HL-60/S4 treated with retinoic acid at 250 ng/mL for 4 days and 3 days (cell line): ENCODE results near the gene AQP7.
"Not testable (repeated sequence)": the region's sequence is repeated elsewhere in the genome, so short reads cannot be mapped to it uniquely, and the experiment has no call there.

Experiments used
- in situ Hi-C: fragments of 300-500 bp; cut with MboI; formaldehyde crosslinking; loops from 2 replicates; pipeline ENCODE4 v1.7.0; 2022; ENCODE audit warnings: low sequenced_read_pairs

Gene AQP7

DNA sequence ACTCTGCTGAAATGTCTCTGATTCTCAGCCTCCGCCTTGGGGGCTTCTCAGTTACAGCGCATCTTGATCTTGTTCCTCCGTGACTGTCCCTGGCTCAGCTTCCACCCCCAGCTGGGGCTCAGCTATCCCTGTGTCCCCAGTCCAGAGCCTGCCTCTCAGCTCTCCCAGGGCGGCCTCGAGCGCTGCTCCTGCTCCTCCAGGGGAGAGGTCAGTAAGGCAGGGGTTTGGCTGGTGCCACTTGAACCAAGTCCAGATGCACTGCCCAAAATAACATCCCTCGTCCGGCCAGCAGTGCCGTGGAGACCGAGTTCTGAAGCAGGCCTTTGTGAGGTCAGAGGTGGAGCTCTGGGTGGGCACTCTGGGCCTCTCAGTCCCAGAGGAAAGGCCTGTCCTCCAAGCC, at the start of gene AQP7:
AQP7 (minus strand) TSS at position 198 of the 400 bp plus-strand sequence. CDS start 1,306 bp downstream, outside the sequence.
- in situ Hi-C loops: not testable (repeated sequence)

DNA sequence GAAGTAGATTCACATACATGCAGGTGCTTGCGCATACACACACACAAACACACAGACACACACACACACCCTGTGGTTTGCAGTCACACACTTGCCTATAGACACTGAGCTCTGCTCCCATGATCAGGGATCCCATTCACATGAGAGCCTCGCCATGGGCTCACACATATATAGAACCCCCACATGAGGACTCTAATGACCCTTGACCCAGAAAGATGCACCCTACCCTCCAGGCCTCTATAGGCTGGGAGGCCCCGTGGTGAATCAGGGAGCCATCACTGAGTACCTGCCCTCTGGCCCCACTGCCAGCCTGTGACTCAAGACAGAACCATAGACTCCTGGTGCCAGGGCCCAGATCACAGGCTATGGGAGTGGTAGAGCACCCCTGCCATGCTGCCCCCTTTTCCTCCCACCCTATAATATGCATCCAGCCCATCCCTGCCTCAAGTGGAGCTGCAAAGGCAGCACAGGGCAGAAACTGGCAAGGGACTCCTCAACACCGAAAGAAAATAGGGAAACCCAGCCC, 48.3 kb upstream of the AQP7 start:
- in situ Hi-C loops: no loop called here

DNA sequence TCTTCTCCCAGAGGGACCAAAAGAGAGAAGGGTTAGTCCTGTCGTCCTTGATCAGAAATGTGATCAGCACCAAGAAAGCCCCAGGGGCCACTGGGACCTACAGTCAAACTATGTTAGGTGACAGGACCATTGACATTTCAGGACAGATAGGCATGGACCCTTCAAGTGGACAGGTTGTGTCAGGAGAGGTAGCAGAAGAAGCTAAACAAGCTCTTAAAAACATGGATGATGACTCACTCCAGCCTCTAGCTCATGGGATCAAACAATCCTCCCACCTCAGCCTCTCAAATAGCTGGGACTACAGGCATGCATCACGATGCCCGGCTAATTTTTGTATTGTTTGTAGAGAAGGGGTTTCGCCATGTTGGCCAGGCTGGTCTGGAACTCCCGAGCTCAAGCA, 47.3 kb upstream of the AQP7 start:
- in situ Hi-C loops: no loop called here

DNA sequence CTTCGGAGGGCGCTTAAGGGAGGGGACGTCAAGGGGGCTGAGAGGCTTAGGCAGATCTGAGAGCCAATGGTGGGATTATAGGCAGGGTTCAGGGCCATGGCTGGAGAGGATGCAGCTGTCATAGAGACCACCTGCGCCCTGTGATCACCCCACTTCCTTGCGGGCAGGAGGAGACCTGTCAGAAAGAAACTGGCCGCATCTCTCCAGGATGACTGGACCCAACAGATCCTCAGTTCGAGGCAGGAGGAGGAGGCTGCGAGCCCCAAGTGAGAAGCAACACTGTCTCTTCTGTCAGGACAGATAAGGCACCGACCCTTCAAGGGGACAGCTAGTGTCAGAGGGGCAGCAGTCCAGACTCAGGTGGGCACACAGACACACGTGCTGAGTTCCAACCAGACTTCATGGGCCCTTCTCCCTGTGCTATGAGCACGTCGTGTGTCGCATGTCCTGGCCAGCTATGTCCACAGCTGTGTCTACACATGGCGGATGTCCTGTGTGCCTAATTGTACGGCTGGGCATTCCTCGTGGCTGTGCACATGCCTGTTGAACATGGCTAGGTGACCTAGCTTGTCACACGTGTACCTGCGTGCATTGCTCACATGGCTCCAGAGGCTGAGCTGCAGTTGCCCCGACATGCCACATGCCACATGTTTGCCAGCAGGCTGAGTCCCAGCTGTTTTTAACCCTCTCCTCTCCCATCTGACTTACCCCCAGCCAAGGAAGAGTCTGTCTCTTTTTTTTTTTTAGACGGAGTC, 45.6 kb upstream of the AQP7 start:
- in situ Hi-C loops: no loop called here

DNA sequence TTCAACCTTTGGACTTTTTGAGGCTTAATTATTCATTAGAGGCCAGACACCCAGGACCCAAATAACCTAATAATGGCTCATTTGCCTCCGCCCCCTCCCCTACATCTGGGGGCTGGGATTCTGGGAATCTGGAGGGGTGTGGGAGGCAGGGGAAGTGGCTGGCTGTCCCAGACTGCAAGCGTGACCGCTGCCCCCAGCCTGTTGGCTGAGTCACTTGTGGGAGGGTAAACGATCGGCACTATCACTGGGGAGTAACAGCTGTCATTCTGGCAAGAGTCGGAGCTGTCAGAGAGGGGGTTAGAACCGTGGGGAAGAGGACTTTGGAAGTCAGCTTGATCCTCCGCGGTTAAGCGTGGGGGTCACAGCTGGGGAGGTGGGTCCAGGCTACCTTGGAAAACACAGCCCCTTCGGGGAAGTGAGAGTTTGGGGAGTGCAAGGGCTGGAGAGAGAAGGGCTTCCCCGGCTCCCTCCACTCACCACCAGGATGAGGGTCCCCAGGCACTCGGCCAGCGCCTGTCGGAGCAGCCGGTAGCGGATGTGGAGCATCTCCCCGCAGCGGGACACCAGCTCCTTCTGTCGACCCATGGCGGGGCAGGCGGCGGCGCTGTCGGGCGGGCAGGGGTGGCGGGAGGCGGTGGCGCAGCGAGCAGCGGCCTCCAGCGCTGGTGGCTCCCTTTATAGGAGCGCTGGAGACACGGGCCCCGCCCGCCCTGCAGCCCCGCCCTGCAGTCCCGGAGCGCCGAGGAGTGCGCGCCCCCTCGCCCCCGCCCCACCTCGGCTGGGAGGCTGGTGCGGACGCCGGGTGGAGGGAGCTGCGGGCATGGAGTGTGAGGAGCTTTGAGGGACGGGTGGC, 44.8 kb upstream of the AQP7 start, which contains the start of gene AQP3:
AQP3 (minus strand) TSS at position 648 of the 853 bp plus-strand sequence; CDS start at position 585, 63 bp downstream.
- in situ Hi-C loops: no loop called here

DNA sequence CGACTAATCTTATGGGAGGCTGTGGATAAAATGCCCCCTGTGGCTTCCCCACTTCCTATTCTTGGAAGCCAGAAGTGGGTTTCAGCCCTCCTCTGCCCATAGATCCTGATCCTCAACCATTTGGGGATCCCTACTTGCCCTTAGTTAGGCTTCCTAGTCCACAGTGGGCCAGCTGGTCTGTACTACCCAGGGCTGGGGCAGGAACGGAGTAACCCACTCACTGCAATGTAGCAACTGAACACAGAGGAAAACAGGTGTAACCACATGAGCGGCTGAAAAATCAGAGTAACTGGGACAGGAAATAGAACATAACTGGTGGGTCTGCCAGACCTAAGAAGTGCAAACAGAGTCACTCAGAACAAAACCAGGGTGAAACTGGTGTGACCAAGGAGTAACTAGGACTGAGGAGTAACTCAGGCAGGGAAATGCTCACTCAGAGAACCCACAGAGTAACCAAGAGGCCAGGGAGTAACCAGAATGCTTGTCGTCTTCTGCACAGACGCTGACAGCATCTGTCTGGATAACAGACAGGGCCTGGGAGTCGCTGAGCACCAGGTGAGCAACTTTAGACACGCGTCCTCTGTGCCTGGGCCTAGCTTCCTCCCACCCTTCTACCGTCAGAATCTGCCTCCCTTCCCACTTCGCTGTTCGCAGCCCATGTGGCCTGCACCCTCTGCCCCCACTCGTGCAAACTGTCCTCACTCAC, 44.0 kb upstream of the AQP7 start:
- in situ Hi-C loops: no loop called here

DNA sequence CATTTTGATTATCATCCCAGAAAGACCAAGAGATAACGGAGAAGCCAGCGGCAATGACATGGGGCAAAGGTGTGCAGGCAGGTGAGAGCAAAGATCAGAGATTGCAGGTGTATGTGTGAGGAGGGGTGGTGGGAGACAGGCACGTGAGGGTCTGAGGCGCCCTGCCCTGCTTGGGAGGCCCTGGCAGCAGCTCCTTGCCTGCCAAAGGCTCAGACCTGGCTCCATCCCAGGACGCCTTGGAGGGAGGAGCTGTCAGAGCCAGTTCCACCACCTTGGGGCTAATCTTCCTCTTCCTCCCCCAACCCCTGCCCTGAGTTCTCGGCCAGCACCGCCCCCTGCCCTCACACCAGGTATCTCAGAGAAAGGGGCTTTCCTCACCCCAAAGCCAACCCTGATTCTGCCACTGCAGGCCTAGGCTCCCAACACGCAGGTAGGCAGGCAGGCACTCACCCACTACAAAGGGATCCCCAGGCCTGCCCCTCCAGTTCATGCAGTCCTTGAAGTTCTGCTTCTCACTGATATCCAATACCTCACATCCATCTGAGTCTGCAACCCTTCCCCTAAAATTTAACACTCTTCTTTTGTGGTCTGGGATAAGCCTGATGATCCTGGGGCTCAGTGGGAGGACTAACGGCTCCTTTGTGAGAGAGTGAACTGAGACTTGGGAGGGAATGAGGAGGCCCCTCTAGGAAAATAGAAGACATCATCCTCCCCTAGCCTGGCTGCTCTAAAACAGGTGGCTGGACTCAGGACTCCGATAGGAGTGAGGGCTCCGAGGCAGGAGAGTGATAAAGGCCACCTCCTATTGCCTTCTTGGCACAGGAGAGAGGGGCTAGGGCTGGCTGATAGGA, 43.2 kb upstream of the AQP7 start:
- in situ Hi-C loops: no loop called here

DNA sequence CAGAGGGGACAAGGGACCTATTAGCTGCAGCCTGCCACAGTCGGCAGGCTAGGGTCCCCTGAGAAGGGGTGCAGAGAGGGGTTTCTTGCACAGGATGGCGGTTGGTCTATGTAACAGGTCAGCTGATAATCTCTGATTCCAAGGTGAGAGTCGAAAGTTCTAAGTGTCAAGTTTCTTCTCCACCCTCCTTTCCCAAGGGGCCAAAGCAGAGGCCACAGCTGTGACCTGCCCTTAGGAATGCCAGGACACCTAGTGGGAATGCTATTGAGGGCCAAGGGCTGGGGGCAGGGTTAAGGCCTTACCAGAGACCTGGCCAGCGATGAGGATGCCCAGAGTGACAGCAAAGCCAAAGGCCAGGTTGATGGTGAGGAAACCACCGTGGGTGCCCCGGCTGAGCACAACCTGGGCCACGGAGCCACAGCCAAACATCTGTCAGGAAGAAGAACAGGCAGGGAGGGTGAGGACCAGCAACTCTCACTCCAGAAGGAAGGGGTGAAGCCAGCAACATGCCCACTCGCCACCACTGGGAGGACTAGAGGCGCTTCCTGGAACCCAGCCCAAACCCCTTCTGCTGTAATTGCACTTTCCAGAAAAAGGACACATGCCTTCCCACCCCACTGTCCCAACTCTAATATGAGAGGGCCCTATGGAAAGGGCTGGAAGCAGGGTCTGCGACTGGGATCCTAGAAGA, 41.2 kb upstream of the AQP7 start:
- in situ Hi-C loops: no loop called here

DNA sequence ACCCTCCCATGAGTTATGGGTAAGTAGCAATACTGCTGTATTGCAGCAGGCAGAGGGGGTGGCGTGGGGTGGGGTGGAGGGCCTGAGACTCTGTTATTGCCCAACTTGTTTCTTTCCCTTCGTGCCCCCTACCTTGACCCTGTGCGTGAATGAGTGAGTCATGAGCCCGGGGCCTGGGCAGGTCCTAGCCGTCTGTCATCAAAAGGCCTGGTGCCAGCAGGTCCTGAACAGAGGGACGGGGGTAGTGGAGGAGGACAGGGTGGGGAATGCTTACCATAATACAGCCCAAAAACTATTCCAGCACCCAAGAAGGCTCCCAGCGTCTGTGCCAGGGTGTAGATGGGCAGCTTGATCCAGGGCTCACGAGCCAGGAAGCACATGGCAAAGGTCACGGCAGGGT, 40.7 kb upstream of the AQP7 start:
- in situ Hi-C loops: no loop called here

DNA sequence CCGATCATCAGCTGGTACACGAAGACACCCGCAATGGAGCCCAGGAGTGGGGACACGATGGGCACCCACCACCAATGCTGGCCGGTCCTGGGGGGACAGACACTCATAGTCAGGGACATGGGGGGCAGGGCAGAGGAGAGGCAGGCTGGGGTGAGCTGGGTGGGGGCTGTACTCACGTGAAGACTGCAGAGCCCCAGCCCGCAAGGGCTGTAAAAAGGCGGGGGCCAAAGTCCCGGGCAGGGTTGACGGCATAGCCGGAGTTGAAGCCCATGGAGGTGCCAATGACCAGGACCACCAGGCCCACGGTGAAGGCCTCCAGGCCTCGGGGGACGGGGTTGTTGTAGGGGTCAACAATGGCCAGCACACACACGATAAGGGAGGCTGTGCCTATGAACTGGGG, 39.8 kb upstream of the AQP7 start:
- in situ Hi-C loops: no loop called here

DNA sequence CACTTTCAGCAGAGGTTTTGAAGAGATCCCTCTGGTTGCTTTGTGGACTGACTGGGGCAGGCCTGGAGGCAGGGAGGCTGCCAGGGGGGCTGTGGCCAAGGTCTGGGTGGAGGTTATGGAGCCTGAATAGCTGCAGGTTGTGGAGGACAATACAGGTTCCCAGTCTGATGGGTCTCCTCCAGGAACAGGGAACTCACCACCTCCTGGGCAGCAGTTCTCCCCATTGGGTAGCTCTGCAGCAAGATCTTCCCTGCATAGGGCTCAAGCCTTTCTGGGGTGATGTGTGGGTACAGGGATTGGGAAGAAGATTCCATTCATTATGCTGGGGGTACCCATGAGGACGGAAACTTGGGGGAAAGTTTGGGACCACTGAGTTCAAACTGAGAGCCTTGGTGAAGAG, 38.2 kb upstream of the AQP7 start:
- in situ Hi-C loops: no loop called here

DNA sequence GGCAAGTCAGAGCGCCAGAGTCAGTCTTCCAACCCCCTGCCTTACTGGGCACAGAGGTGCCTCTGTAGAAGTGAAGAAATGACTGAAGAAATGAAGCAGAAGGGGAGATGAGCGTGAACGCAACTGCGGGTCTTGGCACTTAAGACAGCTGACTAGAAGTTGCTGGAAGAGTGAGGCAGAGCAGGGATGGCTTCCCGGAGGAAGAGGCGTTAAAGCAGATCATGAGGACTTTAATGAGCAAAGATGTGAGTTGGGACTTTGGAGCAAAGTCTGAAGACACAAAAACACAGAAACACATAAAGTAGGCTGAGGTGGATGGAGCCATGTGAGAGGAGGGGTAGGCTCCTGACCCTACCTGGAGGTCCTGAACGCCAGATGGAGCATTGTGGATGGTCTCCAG, 37.8 kb upstream of the AQP7 start:
- in situ Hi-C loops: no loop called here

DNA sequence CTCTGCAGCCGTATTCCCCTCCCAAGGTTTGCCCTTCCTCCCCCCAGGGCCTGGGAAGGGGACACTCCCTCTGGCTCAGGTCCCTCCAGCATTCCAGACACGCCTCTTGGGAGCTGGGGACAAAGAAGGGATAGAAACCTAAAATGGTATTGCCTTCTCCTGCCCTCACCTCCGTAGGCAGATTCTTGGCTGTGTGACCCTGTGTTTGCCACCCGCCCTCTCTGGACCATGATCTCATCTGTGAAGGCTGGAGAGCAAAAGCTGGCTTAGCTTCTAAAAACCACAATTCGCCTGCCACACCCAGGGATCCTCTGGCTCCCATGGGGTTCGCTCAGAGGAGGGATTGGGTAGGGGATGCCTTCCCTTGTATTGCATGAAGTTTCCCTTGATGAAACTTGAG, 37.4 kb upstream of the AQP7 start:
- in situ Hi-C loops: no loop called here

DNA sequence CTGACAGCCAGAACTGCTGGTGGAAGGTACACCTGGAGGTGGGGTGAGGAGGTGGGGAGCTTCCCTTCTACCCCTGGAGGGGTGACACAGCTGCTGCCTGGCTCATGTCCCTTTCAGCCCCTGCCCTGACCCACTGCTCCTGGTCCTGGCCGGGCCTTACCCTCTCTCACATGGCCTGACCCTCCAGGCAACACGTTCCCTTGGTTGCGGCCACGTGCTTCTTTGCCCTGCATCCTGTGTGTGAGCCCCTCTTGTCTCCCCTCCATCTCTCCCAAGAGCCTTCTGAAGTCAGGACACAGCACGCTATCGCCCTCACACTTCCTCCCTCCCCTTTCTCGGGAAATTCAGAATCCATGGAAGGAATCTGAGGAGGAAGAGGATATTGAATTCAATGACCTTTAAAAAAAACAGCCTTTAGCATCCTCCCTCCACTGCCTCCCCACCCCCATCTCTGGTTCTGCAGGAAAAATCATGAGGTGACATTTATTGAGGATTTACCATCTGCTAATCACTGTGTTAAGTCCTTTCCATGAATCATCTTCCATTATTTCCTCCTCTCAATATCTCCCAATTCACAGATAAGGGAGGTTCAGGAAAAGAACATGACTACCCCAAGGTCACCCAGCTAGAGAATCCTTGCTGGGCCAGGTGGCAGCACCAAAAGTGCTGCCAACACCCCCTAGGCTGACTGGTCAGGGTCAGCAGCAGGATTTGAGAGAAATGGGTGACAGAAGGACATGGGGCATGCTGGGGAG, 36.7 kb upstream of the AQP7 start:
- in situ Hi-C loops: no loop called here

DNA sequence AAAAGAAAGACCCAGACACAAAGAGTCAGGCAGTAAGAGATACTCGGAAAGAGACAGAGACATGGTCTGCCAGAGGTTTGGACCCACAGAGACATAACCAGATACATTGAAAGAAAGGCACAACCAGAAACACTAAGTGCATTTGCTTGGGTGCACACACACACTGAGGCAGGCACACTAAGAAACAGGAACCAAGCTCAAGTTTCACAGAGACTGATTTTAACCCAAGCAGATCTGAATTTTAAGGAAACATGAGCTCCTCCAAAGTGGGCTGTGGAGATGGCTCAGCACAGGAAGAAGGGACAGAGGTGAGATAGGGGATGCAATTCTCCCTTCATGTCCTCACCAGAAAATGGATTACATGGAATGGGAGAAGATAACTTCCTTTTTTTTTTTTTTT, 35.5 kb upstream of the AQP7 start:
- in situ Hi-C loops: no loop called here

DNA sequence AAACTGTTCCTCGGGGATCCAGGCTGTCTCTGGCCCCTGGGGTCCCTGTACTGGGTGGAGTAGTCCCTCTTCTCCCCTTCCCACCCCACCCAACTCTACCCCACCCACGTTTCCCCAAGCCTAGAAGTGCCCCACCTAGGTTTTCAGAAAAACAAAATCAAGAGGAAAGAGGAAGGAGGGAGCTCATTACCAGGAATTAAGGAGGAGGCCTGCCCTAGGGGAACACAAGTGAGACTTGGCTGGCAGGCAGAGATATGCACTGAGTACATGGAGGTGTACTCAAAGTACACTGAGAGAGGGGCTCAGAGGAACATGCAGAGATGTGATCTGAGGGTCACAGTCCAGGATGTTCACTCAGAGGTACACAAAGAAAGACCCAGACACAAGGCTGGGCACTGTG, 34.8 kb upstream of the AQP7 start:
- in situ Hi-C loops: no loop called here

DNA sequence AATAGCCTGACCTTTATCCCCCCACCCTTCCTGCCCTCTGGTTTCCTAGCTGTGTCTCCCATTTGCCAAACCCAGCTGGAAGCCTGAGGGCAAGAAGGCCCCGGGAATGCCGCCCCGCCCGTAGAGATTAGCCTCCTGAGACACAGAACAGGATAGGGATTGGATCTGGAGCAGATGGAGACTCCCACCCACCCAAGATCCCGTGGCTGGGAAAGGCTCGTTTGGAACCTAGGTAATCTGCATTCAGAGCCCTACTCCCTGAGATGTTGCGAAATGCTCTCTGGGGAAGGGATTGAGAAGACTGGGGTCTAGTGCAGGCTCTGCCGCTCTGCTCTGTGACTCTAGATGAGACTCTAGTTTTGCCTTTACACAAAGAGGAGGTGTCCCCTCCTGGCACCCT, 34.1 kb upstream of the AQP7 start:
- in situ Hi-C loops: no loop called here

DNA sequence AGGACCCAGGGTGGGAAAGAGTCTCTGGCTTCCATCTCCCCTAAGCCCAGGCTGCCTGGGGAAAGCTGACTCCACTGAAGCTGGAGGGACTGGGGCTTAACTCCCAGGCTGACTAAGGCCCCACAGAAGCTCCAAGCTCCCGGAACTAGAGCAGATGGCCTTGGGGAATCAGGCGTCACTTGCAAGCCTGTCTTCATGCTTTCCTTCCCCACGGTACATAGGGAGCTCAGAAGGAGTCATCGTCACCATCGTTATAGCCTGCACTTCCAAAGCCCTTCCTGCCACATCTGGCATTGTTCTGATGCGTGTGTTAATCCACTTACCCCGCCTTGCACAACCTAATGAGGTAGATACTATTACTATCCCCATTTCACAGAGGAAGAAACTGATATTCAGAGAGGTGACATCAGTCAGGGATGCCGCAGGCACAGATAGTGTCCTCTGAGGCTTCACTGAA, 33.5 kb upstream of the AQP7 start:
- in situ Hi-C loops: no loop called here
